NOMO-1 treated with dmso at 0.1 percent for 144 hours (cell line): ENCODE results near the gene ECM1.

Experiments
- DNase-seq: peaks from one replicate; lab custom pipeline; 2025; ENCODE audit not compliant: unreplicated experiment; lab: John Stamatoyannopoulos, UW

The ECM1 gene

DNA sequence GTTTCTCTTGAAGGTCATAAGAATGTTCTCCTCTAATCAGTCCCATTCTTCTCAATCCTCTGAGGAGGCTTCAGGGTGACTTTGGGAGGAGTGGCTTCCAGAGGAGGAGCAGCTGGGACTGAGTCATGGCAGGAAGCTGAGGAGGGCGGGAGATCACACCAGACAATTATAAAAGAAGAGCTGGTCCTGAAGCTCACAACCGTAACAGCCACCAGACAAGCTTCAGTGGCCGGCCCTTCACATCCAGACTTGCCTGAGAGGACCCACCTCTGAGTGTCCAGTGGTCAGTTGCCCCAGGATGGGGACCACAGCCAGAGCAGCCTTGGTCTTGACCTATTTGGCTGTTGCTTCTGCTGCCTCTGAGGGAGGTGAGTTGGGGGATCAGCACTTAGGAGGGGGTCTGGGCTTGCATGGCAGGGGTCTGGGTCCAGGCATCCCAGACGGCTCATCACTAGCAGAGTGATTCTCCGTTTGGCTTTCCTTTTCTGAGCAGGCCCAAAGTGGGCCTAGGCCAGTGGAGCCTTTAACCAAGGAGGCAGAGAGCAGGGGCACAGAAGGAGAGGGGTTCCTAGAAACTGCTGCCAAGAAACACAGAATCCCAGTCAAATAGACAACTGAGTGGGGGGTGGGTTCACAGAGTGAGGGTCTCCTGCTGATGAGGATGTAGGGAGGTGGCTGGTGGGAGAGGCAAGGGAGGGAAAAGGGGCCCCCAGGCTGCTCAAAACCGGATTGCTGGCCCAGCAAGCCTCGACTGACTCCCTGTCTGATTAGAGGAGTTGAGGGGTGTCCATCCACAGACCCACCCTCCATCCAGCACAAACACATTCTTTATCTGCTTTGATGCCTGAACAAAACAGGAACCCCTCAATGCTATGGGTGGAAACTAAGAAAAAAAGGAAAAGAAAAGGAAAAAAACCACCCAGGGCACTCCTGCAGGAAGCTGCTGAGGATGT, at the start of gene ECM1:
Gene ECM1, plus strand, starts transcription at position 198 of the 953 bp plus-strand sequence. Its CDS starts 101 bp downstream, at position 299.
- peak; percentile 31 for DNase-seq

DNA sequence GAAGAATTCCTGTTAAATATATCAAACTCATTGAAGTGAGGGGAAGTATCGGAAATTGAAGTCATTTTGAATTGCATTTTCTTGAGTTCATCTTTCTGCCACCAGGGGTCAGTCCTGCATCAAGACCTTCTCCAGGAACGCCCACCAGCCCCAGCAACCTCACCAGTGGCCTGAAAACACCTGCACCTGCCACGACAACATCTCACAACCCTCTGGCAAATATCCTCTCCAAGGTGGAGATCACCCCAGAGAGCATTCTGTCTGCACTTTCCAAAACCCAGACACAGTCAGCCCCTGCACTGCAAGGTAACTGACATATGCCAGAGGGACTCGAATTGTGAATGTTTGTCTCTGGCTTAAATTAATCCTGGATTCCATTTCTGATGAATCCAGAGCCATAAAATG, 43.5 kb upstream of the ECM1 start:
- DNase-seq = peak; percentile 6

DNA sequence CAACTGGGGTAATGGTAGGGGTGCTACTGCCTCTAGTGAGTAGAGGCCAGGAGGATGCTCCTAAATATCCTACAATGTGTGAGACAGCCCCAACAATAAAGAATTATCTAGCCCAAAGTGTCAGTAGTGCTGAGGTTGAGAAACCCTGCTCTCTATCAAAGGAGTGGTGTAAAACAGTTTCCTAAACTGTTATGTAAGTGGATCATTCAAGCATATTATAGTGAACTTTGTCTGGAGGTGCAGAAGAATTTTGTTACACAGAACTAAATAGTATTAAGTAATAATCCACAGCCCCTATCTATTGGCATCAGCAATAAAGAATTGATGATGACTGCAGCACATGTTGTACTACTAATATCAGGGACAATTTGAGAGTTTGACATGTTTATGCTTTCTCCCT, 40.9 kb upstream of the ECM1 start:
- no peak for DNase-seq

DNA sequence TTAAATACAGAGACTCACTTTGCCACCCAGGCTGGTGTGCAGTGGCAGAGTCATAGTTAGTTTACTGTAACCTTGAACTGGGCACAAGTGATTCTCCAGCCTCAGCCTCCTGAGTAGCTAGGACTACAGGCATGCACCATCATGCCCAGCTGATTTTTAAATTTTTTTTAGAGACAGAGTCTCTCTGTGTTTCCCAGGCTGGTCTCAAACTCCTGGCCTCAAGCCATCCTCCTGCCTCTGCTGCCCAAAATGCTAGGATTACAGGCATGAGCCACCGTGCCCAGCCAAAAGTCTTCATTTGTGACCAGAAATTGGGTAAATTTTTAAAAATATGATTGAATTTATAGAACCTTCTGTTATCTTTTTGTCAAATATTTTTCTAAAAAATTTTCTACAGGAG, 38.6 kb upstream of the ECM1 start:
- no peak for DNase-seq

DNA sequence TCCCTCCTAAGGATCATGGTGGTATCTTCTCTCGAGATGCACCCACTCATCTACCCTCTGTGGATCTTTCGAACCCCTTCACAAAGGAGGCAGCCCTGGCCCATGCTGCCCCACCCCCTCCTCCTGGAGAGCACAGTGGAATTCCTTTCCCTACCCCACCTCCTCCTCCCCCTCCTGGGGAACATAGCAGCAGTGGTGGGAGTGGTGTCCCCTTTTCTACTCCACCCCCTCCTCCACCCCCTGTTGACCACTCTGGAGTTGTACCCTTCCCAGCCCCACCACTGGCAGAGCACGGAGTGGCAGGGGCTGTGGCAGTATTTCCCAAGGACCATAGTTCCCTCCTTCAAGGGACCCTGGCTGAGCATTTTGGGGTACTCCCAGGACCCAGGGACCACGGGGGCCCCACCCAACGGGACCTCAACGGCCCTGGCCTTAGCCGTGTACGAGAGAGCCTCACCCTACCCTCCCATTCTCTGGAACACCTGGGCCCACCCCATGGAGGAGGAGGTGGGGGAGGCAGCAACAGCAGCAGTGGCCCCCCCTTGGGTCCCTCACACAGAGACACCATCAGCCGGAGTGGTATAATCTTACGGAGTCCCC, 35.2 kb upstream of the ECM1 start:
- no peak for DNase-seq

DNA sequence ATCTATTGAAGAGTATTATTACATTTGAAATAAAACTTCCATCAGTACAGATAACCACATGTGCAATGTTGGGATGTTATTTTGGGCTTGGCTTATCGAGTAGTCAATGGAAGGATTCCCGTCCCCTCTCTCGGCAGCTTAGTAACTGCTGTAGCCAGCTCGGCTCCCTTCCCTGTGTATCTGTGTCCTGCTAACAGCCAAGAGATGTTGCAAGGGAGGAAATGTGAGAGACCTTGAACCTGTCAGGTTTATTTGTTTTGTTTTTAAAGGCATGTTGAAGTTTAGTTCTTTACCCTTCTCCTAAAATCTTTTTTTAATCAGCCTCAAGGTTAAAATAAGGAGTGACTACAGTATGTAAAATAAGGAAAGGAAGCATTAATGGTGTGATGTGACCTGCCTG, 34.2 kb upstream of the ECM1 start:
- no peak for DNase-seq

DNA sequence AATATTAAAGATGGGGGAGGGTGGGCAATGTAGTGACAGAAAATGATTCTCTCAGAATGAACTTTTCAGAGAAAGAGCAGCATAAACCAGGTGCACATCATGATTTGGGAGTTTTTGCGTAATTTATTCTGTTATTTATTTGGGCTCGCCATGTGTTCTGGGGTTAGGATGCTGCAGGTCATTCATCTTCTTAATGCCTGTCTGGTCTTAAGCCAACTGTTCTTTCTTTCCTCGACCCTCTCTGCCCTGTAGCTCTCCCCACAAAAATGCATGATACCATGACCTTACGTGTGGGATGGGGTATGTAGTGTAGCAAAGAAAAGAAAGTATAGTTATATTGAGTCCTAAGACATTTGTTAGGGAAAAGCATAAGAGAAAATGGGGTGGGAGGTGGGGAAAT, 33.0 kb upstream of the ECM1 start:
- DNase-seq = no peak

DNA sequence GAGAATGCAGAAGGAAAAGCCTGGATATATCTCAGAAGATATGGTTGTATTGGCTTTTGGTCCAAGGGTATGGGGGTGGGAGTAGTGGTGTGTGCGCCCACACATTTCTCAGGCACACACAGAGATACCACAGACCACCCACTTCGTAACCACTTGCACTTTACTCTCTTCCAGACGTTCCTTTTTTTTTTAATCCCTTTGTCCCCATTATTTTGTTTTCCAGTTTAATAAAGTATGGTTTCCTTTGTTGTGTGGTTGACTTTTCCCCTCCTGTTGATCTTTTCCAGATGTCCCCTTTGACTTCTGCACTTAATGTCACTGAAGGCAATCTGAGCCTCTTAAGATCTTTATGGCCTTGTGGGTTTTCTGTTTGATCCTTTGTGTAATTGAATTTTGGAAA, 31.2 kb upstream of the ECM1 start:
- no peak for DNase-seq

DNA sequence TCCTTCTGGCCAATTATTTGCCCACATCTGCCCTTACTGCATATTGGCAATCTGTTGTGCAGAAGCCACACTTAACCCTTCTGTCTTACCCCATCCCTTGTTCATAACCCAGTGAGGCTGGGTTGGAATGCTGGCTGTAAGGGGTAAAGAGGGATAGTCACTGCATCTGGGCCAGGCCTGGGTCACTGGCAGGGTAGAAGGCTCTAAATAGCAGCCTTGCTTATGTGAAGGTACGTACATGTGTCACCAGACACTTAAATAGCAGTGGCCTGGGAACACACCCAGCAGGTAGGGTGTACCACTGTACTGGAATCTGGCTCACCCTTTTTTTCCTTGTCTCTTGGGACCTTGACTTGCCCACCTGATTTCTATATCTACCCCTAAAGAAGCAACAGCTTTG, 30.6 kb upstream of the ECM1 start:
- no peak for DNase-seq

DNA sequence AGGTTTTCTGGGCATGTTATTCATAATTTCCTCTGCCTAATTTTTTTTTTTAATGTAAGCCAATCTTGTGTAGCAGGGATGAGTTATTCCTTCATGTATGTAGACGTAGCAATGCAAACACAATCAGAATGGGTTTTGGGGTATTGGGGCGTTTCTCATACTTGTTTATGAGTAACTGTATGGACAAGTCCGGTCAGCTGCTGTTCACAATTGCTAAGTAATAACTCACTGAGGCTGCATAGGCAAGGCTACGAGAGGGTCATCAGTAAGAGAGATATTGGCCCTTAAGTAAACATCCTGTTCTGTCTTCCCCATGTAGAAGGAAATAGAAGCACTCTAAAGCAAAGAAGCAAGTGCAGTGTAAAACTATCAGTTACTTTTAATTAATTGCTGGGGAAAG, 30.2 kb upstream of the ECM1 start:
- no peak for DNase-seq

DNA sequence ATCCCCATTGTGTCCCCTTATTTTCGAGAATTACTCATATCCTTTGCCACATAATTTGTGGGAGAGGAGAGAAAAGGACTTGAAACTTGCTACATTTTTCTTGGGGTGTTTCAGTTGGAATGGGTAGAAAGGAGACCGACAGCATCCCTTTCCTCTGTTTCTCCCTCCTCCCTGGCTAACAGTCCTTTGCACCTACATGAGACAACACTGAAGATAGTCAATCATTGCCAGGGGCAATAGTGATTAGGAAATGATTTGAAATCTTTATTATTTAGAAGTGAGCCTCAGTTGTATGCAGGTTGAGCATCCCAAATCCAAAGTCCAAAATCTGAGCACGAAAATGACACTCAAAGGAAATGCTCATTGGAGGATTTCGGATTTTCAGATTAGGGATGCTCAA, 28.5 kb upstream of the ECM1 start:
- no peak for DNase-seq

DNA sequence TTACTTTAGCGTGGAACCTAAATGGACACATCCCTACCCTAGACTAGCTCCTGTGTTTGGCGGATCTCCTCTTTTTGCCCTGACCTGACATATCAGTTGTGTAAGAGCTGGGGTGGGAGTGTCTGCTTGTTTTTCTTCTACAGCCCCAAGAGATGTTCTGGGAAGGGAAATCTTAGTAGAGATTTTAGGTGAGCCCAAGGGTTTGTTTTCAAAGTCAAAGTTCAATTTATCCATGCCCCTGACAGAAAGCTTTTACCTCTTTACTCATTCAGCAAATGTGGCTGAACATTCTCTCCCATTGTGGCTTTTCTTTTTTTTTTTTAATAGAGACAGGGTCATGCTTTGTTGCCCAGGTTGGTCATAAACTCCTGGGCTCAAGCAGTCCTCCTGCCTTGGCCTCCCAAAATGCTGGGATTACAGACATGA, 28.0 kb upstream of the ECM1 start:
- no peak for DNase-seq

DNA sequence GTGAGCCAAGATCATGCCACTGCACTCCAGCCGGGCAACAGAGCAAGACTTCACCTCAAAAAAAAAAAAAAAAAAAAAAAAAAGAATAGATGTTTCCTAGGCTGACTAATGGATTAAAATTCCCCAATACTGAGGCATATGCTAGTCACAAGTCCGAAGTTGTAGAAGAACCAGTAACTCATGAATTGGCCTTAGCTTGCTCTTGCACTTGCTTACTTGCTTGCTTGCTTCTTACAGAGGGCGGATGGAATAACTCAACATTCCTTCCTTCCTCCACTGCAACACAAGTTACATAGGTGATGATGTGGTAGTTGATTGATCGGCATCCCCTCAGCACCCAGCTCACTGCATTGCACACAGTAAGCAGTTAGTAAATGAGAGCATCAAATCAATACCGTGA, 23.5 kb upstream of the ECM1 start:
- no peak for DNase-seq

DNA sequence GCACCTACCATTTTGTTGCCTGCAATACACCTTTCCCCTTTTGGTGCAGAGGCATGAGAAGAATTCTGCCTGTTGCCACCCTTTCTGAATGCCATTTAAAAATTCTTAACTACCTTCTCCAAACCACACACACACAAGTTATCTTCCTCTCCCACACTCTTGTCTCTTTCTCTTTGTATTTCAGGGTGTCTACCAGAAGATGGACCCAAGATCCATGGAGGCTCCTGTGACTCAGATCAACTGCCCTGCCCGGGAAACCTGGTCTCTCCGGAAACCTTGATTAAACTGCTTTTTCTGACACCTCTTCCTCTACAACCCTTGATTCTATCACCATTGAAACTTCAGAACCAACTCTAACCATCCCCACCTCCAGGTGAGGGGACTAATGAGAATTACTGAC, 23.0 kb upstream of the ECM1 start:
- DNase-seq = peak; percentile 5

DNA sequence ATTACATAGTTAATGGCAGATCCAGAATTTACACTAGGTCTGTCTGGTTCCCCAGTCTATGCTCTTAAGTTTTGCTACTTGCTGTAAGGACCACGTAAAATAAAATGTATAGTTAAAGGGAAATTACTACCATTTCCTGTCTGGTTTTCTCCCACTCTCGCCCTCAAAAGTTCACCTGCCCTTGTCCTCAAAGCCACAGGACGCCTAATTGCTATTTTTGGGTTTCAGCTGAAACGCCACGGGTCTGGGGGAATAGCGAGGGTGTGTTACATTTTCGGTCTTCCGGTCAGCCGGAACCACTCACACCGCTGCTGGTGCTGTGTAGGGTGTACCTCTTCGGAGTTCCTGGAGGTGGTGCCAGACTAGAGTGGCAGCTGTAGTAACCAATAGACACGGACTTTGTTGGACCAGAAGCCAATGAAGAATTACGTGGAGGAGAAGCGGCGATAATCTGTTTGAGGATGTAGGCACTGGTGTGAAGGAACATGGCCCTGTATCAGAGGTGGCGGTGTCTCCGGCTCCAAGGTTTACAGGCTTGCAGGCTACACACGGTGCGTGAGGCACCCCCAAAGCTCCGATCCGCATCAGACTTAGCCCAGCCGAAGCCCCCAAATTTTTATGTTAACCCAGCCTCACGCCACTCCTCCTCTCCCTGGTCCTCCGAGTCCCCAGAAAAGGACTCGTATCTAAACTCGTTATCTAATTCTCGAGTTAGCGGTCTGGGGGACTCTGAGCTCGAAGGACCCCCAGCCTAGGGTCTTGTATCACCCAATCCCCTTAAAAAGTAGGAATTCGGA, 20.7 kb upstream of the ECM1 start, which contains the start of gene TARS2:
Gene TARS2, plus strand, starts transcription at position 454 of the 797 bp plus-strand sequence. Its CDS starts 32 bp downstream, at position 486.
- DNase-seq = peak; percentile 97

DNA sequence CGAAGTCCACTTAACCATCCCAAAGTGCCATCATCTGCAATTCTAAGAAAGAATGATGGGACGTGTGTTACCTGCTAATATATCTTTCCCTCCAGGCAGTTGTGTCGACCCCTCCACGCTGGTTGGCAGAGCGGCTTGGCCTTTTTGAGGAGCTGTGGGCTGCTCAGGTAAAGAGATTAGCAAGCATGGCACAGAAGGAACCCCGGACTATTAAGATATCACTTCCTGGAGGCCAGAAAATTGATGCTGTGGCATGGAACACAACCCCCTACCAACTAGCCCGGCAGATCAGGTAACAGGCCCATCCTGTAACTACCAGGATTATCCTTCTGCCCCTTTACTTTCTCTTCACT, 20.2 kb upstream of the ECM1 start:
- no peak for DNase-seq

DNA sequence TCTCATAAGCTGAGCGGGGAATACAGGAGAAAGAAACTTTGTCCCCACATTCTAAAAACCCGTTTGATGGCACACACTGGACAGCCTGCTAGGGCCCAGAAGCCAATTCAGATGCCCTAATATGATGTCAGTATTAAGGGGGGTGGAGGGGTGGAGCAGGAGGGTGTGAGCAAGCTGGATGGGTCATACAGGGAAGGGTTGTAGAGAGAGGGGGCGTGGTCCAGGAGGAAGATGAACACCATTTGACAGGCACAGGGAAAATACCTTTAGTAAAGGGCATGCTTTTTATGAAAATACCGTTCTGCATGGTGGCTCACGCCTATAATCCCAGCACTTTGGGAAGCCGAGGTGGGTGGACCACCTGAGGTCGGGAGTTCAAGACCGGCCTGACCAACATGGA, 14.7 kb upstream of the ECM1 start:
- DNase-seq = no peak

DNA sequence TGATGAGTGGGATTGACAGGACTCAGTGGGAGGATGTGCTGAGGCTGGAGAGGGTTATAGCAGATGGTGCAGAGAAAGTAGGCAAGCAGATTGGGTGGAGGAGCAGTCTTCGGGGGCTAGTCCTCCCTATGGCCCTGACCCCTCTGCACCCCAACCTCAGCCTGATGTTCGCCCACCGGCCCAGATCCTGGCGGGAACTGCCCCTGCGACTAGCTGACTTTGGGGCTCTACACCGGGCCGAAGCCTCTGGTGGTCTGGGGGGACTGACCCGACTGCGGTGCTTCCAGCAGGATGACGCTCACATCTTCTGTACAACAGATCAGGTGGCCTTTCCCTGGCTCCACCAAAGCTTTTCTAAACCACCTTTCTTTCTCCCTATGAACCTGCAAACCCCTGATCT, 9.6 kb upstream of the ECM1 start:
- DNase-seq = no peak

DNA sequence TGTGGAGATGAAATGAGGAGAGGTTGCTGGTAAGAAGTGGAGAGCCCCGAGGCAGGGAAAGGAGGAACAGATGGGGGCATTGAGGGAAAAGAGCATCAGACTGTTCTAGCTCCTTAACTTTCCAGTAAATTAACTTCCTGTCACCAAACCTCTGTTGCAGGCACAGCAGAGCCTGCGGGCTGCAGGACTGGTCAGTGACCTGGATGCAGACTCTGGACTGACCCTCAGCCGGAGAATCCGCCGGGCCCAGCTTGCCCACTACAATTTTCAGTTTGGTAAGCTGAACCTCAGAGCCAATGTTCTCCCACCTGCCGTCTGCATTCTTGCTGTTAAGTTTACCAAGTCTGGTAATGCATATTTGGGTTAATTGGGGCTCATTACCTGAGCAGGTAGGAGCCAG, 2.5 kb upstream of the ECM1 start:
- DNase-seq = no peak

DNA sequence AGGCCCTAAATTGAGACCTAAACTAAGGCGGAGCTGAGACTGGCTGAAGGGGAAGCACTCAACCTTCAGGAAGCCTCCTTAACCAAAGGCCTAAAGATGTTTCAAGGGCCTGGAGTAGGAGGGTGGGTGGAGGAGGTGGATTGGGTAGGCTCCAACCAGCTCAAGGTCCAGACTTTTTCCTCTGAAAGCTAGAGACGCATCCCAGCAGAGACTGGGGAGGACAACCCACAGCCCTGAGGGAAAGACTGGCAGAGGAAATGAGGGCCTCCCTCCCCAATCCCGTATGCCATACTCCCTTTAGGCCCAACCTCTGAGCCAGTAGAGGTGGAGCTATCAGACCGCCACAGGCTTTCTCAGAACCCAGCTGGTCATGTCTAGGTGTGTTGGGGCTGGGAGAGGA, 1.1 kb downstream of the ECM1 start:
- DNase-seq = no peak

DNA sequence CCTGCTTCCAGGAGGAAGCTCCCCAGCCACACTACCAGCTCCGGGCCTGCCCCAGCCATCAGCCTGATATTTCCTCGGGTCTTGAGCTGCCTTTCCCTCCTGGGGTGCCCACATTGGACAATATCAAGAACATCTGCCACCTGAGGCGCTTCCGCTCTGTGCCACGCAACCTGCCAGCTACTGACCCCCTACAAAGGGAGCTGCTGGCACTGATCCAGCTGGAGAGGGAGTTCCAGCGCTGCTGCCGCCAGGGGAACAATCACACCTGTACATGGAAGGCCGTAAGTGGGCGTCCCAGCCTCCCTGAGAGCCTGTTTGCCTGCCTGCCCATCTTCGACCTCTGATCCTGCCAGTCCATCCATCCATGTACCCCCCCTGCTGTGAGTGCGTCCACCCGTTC, 3.6 kb downstream of the ECM1 start:
- DNase-seq = no peak
